NOMO-1 treated with dmso at 0.1 percent for 144 hours (cell line): ENCODE results near the gene PRM3.
"Not testable (repeated sequence)": the region's sequence is repeated elsewhere in the genome, so short reads cannot be mapped to it uniquely, and the experiment has no call there.

ENCODE experiments used
- DNase-seq: peaks from one replicate; lab custom pipeline; 2025; ENCODE audit not compliant: unreplicated experiment; lab: John Stamatoyannopoulos, UW

The PRM3 gene

DNA sequence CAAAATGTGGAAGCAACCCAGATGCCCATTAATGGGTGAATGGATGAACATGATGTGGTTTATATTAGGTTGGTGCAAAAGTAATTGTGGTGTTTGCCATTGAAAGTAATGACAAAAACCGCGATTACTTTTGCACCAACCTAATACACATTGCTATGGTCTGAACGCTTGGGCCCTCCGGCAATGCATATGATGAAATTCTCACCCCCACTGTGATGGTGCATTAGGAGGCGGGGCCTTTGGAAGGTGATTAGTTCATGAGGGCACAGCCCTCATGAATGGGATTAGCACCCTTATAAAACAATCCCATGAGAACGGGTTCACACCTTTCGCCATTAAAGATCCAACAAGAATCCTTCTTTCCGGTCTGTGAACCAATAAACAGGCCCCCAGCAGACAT is 33.0 kb upstream of the PRM3 start:
- no peak for DNase-seq

DNA sequence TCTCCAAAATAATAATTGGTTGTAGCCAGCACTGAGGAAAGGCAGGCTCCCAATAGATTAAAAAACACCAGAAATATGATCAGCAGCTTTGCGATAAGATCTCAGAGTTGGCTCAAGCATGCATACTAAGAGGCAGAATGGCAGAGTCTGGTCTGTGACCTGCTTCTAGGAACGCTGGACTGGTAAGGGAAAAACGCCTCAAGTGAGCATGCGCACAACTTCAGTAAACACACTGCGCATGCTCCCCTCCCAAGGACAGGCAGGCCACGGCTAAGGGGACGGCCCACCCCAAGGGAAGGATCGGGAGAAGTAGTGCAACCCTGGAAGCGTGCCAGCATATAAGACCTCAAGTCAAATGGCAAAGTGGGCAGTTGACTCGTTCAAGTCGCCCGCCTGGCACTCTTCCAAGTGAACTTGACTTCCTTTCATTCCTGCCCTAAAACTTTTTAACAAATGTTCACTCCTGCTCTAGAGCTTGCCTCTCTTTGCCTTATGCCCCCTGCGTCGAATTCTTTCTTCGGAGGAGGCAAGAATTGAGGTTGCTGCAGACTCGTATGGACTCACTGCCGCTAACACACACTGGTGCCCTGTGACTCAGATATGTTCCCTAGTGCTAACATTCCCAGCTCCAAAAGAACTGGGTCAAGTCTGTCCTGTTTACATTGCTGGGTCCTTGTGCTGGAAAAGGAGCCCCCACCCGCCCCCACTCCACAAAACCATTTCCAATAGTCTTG is 30.1 kb upstream of the PRM3 start:
- no peak for DNase-seq

DNA sequence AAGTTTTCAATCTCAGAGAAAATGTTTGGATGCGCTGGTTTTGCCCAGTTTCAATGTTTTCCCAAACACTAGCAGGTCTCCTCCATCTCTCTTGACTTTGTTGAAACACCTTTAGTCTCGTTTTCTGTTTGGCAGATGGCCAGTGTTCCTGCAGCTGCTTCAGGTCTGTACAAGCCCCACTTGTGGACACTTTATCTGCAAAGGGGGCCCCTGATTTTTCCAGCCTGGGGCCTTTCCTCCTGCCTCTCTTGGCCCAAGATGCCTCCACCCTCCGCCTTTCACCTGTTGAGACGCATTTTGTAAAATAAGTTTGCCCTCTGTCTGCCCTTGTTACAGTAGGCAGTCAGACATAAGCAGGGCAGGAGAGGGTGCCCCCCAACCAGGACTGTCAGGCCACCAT is 29.5 kb upstream of the PRM3 start:
- no peak for DNase-seq

DNA sequence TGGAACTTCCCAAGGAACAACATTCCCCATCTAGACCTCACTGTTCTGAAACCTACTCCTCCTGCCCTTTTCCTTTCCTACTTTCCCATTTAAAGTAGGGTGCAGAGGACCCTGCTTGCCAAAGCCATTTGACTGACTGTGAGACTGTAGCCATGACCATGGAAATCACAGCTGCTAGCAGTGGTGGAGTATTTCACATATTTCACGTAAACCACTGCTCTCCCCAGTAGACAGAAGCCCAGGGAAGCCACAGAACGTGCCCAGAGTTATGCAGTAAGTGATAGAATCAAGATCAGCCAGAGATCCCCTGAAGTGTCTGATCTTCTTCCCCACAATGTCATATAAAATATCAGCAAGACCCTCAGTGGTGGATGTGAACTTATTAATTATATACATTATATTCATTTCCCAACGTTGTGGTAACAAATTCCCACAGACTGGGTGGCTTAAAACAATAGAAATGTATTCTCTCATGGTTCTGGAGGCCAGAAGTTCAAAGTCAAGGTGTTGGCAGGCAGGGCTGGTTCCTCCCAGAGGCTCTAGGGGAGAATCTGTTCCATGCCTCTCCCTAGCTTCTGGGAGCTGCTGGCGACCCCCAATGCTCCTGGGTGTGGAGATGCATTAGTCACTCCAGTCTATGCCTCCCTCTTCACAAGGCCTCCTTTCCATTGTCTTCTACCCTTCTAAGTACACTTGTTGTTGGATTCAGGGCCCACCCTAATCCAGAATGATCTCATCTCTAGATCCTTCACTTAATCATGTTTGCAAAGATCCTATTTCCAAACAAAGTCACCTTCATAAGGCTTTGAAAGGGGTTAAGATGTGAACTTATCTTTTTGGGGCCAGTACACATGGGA is 28.4 kb upstream of the PRM3 start:
- no peak for DNase-seq

DNA sequence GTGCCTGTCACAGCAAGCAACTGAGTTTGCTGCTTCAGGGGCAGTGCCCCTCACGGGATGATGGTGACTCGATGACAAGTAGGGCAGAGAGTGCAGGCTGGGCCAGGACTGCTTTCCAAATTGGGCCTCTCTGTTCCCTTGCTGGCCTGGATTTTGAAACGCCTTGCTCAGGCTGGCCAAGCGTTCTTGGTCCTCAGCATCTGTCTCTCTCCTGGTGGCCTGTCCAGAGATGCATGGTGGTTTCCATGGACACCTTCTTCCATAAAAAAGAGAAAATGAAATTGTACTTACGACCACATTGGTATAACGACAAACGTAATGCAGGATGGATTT is 27.1 kb upstream of the PRM3 start:
- no peak for DNase-seq

DNA sequence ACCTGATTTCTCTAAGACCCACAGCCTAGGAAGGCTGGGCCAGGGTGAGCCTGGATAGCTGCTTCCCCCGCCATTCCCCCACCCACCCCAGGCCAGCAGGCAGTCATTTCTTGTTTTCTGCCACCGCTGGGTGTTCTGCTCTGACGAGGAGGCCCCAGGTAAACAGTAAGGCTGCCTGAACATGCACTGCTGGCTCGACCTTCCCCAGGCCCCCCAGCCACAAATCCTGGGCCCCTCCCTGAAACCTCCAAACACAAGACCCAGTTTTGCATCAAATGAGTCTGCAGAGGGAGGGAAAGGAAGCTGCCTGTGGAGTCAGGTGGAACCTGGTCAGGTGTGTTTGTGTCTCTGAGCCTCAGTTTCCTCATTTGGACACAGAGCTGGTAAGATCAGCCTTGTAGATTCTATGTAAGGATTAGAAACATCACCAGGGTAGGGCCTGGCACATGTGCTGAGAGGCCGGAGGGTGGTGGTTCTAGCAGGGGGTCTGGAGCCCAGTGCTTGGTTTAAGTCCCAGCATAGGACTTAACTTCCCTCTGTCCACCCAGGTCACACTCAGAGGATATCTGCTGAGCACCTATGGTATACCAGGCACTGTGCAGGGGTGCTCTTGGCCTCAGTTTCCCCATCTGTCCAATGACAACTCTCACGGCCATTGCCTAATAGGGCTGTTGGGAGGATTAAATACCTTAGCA is 26.6 kb upstream of the PRM3 start:
- no peak for DNase-seq

DNA sequence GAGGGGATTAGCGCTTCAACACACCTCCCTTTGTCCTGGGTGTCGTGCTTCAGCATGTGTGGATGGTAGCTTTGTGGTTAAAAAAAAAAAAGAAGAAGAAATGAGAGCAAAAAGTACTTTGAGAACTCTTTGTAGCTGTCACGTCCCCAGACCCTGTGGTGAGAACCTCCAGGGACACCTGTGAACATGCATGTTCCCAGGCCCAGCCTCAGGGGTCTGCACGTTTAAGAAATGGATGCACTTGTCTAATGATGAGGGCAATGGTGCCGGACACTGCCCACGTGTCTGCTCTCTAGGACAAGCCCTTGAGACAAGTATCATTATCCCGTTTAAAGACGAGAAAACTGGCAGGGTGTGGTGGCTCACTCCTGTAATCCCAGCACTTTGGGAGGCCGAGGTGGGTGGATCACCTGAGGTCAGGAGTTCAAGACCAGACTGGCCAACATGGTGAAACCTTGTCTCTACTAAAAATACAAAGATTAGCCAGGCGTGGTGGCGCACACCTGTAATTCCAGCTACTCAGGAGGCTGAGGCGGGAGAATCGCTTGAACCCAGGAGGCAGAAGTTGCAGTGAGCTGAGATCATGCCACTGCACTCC is 25.6 kb upstream of the PRM3 start:
- DNase-seq, result not testable (repeated sequence)

DNA sequence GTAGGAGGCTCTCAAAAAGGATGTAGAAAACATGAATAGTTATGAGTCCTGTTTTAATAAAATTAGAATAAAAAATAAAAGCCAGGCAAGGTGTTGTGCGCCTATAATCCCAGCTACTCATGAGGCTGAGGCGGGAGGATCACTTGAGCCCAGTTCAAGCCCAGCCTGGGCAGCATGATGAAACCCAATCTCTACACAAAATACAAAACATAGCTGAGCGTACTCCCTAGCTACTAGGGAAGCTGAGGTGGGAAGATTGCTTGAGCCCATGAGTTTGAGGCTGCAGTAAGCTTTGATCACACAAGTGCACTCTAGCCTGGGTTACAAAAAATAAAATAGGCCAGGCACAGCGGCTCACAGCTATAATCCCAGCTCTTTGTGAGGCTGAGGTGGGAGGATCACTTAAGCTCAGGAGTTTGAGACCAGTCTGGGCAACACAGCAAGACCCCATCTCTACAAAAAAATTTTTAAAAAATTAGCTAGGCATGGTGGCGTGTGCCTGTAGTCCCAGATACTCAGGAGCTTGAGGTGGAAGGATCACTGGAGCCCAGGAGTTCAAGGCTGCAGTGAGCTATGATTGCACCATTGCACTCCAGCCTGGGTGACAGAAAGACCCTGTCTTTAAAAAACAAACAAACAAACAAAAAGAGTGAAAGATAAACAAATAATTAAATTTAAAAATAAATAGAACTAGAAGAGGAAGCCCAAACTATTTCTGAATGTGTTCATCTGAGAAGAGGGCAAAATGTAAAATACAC is 24.9 kb upstream of the PRM3 start:
- no peak for DNase-seq

DNA sequence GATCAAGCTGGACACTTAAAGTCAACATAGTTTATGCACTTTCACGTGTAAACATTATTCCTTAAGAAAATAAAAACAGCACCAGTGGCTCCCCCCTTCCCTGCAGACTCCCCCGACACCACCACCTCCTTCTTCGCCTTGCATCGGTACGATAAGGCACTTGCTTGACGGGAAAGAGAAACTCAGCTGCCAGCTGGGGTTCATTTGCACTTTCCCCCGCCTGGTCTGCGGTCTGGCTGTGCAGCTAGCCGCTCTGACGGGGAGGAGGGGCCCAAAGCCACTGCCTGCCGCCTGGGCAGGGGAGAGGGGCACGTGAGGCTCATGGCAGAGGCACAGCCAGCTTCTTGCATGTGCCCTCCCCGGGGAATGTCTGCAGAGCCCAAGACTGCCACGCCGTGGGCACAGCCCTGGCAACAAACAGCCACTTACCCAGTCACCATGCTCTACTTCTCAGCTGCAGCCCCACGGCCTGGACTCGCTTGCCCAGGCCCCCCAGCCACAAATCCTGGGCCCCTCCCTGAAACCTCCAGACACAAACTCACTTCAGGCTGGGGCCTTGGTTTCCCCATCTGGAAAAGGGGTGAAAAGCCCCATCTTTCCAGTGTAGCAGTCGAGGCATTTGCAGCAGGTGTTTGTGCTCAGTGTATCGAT is 24.2 kb upstream of the PRM3 start:
- peak; percentile 64 for DNase-seq

DNA sequence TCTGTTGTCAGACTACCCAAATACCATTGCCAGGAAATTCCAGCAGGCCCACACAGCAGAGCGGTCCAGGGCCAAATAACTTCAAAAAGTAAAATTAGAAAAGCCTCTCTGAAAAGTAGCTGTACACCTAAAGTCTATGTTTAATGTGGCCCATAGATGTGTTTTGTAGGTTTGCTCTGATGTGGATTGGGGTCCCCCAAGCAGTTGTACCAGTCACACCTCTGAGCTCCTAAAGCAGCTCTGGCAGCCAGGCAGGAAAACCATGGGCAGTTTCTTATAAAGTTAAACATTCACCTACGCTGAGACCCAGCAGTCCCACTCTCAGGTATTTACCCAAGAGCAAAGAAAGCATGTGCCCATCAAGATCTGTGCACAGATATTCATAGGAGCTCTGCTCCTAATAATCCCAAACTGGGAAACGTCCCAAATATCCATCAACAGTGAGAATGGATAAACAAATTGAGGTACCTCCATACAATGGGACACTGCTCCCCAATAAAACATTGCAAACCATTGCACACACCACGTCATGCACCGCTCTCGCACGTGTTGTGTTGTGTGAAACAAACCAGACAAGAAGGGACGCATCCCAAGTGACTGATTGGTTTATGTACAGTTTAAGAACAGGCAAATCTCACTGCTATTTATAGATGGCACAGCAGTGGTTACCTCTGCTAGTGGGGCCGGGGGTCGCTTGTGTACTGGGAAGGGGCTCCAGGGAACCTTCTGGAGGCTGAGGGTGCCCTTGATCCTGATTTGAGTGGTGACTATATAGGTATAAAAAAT is 23.5 kb upstream of the PRM3 start:
- DNase-seq, result no peak

DNA sequence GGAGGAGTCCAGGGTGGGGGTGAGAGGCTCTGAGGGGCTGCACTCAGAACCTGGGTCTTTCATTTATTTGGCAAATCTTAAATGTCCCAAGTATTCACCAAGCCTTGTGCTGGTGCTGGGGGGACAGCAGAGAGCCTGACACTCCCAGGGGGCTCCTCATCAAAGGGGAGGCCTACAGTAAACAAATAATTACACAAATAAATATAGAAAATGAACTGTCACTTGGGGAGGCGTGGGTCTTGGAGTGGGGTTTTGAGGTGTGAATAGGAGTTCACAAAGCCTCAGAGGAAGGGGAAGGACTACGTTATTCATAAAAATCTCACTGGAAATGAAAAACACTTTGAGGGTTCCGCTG is 22.9 kb upstream of the PRM3 start:
- DNase-seq, result no peak

DNA sequence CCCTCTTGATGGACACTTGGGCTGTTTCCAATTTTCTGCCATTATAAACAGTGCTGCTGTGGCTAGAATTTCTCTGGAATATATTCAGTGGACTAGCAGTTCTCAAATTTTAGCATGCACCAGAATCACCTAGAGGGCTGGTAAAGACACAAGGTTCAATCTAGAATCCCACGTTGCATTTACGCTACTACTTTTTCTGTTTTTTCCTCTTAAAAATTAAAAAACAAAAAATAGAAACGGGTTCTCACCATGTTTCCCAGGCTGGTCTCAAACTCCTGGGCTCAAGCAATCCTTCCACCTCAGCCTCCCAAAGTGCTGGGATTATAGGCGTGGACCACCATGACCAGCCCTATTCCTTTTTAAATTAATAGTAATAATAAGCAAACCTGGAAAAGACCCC is 22.2 kb upstream of the PRM3 start:
- no peak for DNase-seq

DNA sequence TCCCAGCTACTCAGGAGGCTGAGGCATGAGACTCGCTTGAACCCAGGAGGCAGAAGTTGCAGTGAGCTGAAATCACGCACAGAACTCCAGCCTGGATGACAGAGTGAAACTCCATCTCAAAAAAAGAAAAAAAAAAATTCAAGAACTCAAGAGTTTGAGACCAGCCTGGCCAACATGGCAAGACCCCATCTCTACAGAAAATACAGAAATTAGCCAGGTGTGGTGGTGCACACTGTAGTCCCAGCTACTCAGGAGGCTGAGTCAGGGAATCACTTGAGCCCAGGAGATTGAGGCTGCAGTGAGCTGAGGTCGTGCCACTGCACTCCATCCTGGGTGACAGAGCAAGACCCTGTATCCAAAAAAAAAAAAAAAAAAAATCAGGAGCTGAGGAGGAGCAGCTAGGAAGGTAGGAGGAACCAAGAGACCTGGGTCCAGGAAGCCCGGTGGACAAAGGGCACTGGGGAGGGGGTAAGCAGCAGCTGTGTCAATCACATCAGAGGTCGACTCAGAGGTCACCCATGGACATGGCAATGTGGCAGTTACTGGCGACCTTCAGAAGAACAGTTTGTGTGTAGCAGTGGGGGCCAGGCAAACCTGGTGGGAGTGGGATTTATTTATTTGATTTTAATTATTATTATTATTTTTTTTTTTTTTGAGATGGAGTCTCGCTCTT is 18.8 kb upstream of the PRM3 start:
- DNase-seq, result no peak

DNA sequence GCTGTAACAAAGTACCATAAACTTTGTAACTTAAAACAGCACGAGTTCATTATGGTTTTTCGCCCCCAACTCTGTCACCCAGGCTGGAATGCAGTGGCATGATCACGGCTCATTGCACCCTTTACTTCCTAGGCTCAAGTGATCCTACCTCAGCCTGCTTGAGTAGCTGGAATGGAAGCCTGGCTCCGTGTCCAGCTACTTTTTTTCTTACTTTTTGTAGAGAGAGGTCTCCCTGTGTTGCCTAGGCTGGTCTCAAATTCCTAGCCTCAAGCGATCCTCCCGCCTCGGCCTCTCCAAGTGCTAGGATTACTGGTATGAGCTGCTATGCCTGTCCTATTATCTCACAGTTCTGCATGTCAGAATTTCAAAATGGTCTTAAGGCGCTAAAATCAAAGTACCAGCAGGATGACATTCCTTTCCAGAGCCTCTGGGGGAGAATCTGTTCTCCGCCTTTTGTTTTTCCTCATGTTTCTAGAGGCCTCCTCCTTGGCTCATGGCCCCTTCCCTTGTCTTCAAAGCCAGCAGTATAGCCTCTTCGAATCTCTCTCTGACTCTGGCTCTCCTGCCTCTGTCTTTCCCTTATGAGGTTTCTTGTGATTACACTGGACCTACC is 17.8 kb upstream of the PRM3 start:
- DNase-seq, result no peak

DNA sequence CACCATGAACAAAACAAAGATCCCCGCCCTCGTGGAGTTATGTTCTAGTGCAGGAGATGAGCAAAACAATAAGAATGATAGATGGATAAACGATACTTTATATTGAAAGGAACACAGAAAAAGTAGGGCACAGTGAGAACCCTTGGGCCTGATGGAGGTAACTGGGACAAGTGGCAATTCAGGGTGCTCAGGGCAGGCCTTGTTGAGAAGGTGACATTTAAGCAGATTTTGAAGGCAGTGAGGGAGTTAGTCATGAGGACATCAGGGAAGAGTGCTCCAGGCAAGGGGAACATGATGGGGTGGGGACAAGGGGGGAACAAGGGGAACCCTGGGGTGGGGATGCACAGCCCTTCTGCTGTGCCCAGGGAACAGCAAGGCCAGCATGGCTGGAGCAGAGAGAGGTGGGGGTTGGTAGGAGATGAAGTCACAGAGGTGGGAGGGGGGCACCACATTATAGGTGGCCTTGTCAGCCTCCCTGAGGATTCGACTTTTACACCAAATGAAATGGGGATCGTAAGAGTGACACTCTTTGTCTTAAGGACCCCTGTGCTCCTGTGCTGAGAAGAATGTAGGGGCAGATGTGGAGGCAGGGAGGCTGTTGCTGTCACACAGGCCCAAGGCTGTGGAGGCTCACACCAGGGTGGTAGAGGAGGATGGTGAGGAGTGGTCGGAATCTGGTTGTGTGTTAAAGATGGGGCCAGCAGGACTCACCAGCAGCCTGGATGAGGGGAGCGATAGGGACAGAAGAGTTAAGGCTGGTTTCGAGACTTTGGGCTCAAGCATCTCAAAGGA is 16.9 kb upstream of the PRM3 start:
- DNase-seq, result no peak

DNA sequence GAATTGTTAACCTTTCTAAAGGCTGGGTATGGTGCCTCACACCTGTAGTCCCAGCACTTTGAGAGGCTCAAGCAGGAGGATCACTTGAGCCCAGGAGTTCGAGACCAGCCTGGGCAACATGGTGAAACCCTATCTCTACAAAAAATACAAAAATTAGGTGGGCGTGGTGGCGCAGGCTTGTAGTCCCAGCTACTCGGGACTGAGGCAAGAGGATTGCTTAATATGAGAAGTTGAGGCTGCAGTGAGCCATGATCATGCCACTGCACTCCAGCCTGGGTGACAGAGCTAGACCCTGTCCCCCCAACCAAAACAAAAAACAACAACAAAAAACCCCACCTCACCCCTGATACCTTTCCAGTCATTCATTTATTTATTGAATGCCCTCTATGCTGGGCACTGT is 16.3 kb upstream of the PRM3 start:
- DNase-seq, result not testable (repeated sequence)

DNA sequence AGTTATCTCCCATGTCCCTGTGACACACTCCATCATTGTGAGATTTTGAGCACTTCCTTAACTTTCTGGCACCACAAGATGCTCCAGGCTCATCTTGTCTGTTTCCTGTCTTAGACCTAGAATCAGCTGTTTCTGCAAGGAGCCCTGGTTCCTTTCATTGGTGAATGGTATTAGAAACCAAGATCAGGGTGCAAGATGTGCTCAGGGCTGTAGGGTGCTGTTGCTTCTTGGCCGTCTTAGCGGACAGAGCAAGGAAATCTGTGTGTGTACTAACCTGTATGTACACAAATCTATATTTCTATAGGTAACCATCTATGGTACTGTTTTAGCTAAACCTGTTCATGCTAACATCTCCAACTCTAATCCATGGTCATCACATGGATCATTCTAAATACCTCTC is 15.8 kb upstream of the PRM3 start:
- no peak for DNase-seq

DNA sequence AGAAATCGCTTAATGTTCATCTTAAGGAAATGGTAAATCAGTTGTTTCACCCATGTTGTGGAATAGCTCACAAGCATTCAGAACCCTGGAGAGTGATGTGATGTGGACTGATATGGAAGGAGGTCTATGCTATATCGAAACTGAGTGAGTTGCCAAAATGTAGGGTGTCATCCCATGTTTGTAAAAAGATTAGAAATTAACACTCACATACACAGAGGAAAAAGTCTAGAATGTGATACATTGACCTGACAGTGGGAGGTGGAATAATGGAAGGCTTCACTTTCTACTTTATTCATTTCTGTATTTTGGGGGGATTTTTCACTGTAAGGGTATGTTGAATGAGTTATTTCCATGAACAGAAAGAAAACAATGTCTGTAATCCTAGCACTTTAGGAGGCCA is 12.4 kb upstream of the PRM3 start:
- DNase-seq, result no peak
